Activated T-helper 2 cell treated with anti-CD3 and anti-CD28 coated beads, Interferon-gamma antibody, Interleukin-2, Interleukin-4, amounts not matched to agents 10 μg/mL and 5 μg/mL and 100 μg/mL, durations not matched to agents 14 hours and 24 hours and 36 hours (primary cell): ENCODE results near the gene HAUS2. TPM values are rescaled to one million over a fixed set of nuclear protein-coding genes. Genes with fewer than 3 reads are reported as not detected.

ENCODE experiments used
- DNase-seq: peaks from one replicate; pipeline ENCODE4 v3.0.0; 2021; ENCODE audit warnings: low spot score
- H3K27ac Mint-ChIP-seq: one replicate; pipeline ENCODE4 v1.8.0; 2021; ENCODE audit warnings: mixed read lengths
- H3K27me3 Mint-ChIP-seq: one replicate; pipeline ENCODE4 v1.8.0; 2021; ENCODE audit warnings: low read depth, mixed read lengths
- H3K36me3 Mint-ChIP-seq: one replicate; pipeline ENCODE4 v1.8.0; 2021; ENCODE audit warnings: low read depth, mixed read lengths
- H3K4me1 Mint-ChIP-seq: one replicate; pipeline ENCODE4 v1.8.0; 2021; ENCODE audit warnings: low read depth, mixed read lengths
- H3K4me3 Mint-ChIP-seq: one replicate; pipeline ENCODE4 v1.8.0; 2021; ENCODE audit warnings: low read depth, mild to moderate bottlenecking, moderate library complexity, mixed read lengths
- H3K9me3 Mint-ChIP-seq: one replicate; pipeline ENCODE4 v1.8.0; 2021; ENCODE audit warnings: mixed read lengths
- intact Hi-C: fragments of 100-400 bp; cut with micrococcal nuclease; formaldehyde crosslinking; loops from one replicate; pipeline ENCODE4 v1.15.1; 2023
- total RNA-seq: library from RNA; stranded (reverse); gene quantifications from 2 replicates; pipeline ENCODE4 v1.2.3, GENCODE V29; 2022

Gene HAUS2
- total RNA-seq, 1 donor from 2014 or later = 45.5 TPM

GRCh38 chr15:42603978-42604377 is 55.3 kb downstream of the HAUS2 start:
- Mint-ChIP-seq H3K36me3 (peaks cover 31% of the 10 kb centered on the region), H3K4me1 (peaks cover 42% of the 10 kb centered on the region)
- intact Hi-C loops = no loop called here

GRCh38 chr15:42604894-42605744 is 56.5 kb downstream of the HAUS2 start:
- peaks cover 5% of the 10 kb centered on the region for H3K9me3 Mint-ChIP-seq

More at GRCh38 chr15:42603978-42604377, 55.3 kb downstream of the HAUS2 start:
- peaks cover 5% of the 10 kb centered on the region for H3K9me3 Mint-ChIP-seq
- H3K4me3 Mint-ChIP-seq = no peak overlapping the region
- peak overlapping the region; percentile 64 for H3K27ac Mint-ChIP-seq
- no peak for DNase-seq
- no peaks in the 10 kb centered on the region for H3K27me3 Mint-ChIP-seq

DNA sequence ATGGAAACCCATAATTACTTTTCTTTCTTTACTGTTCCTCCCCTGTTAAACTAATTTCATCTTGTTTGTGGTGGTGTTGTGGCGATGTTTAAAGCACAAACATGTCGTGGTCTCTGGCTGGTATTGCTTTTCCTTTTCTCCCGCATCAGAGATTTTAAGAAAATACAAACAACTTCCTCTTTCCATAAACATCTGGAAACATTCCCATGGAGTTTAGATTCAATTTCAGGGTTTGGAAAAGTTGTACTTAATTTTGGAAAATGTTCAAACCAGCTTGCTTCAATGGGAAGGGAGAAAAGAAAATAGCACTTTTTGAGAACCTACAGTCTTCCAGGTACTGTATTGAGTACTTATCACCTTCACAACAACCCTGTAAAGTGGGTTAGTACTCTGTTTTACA is 57.2 kb downstream of the HAUS2 start:
- intact Hi-C loops = no loop called here
- peaks cover 20% of the 10 kb centered on the region for H3K36me3 Mint-ChIP-seq
- DNase-seq = no peak
- H3K27ac Mint-ChIP-seq = peak overlapping the region; percentile 91
- H3K9me3 Mint-ChIP-seq = peaks cover 5% of the 10 kb centered on the region
- peaks cover 46% of the 10 kb centered on the region for H3K4me1 Mint-ChIP-seq
- no peaks in the 10 kb centered on the region for H3K27me3 Mint-ChIP-seq
- no peak overlapping the region for H3K4me3 Mint-ChIP-seq

More at GRCh38 chr15:42604894-42605744, 56.5 kb downstream of the HAUS2 start:
- intact Hi-C loops = no loop called here
- H3K36me3 Mint-ChIP-seq = peaks cover 22% of the 10 kb centered on the region
- peak overlapping the region; percentile 47 for H3K4me3 Mint-ChIP-seq
- peaks cover 45% of the 10 kb centered on the region for H3K4me1 Mint-ChIP-seq
- H3K27ac Mint-ChIP-seq = peak overlapping the region; percentile 91
- no peak for DNase-seq
- H3K27me3 Mint-ChIP-seq = no peaks in the 10 kb centered on the region

GRCh38 chr15:42608110-42608531 is 59.5 kb downstream of the HAUS2 start:
- H3K36me3 Mint-ChIP-seq = peaks cover 11% of the 10 kb centered on the region
- H3K4me1 Mint-ChIP-seq = peaks cover 46% of the 10 kb centered on the region
- DNase-seq = peak; percentile 74
- H3K27ac Mint-ChIP-seq = peak overlapping the region; percentile 62
- H3K27me3 Mint-ChIP-seq = no peaks in the 10 kb centered on the region
- intact Hi-C loops = loop anchor here (2.0 kb wide), 1 partner anchor 33 kb away; the partner anchor contains the start of gene STARD9
- no peaks in the 10 kb centered on the region for H3K9me3 Mint-ChIP-seq
- peak overlapping the region; percentile 3 for H3K4me3 Mint-ChIP-seq

- Mint-ChIP-seq H3K9me3 (no peaks in the 10 kb centered on the region), H3K27me3 (no peaks in the 10 kb centered on the region), H3K27ac (peak overlapping the region; percentile 62), H3K36me3 (peaks cover 3% of the 10 kb centered on the region), H3K4me1 (peaks cover 41% of the 10 kb centered on the region), H3K4me3 (peak overlapping the region; percentile 15)
- intact Hi-C loops = loop anchor here (2.0 kb wide), 1 partner anchor 34 kb away; the partner anchor contains the start of gene STARD9
- DNase-seq = no peak
Observed at GRCh38 chr15:42608752-42609488, 60.3 kb downstream of the HAUS2 start.

DNA sequence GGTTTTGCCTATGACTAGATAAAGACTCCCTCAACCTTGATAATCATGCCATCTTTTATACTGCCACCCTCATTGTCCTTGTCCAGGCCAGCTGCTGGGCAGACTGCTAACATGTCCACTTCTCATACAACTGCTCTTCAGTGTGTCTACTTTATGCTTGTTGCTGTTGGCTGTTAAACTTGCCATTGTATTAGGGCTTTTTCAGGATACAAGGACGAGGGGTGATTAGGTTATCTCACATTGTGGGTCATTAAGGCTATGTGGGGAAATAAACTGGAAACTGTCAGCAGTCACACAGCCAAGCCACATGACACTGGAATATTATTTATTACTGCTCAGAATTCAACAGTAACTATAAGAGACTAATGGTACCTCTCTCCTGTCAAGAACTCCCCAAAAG is 62.9 kb downstream of the HAUS2 start:
- H3K9me3 Mint-ChIP-seq = no peaks in the 10 kb centered on the region
- no peak overlapping the region for H3K4me3 Mint-ChIP-seq
- no peak overlapping the region for H3K27ac Mint-ChIP-seq
- intact Hi-C loops = no loop called here
- H3K4me1 Mint-ChIP-seq = peaks cover 18% of the 10 kb centered on the region
- no peaks in the 10 kb centered on the region for H3K36me3 Mint-ChIP-seq
- H3K27me3 Mint-ChIP-seq = no peaks in the 10 kb centered on the region
- DNase-seq = no peak

DNA sequence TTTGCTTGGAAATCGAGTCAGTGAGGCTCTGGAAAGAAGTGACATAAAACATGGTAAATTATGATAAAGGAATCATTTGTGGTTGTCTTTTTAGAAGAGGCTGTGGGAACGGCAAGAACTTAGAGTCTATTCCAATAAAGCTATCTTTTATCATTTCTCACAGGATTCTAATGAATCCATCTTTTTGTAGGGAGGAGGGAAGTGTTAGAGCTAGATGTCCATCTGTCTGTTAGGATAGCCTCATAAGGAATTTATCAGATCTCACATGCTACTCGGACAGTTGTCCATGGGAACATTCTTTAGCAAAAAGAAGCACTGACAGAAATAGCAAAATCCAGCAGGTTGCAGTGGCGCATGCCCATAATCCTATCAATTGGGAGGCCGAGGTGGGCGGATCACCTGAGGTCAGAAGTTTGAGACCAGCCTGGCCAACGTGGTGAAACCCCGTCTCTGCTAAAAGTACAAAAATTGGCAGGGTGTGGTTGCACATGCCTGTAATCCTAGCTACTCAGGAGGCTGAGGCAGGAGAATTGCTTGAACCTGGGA is 63.8 kb downstream of the HAUS2 start:
- intact Hi-C loops = no loop called here
- no peaks in the 10 kb centered on the region for H3K27me3 Mint-ChIP-seq
- no peak for DNase-seq
- no peaks in the 10 kb centered on the region for H3K9me3 Mint-ChIP-seq
- peaks cover 18% of the 10 kb centered on the region for H3K4me1 Mint-ChIP-seq
- no peak overlapping the region for H3K27ac Mint-ChIP-seq
- H3K36me3 Mint-ChIP-seq = no peaks in the 10 kb centered on the region
- H3K4me3 Mint-ChIP-seq = no peak overlapping the region

DNA sequence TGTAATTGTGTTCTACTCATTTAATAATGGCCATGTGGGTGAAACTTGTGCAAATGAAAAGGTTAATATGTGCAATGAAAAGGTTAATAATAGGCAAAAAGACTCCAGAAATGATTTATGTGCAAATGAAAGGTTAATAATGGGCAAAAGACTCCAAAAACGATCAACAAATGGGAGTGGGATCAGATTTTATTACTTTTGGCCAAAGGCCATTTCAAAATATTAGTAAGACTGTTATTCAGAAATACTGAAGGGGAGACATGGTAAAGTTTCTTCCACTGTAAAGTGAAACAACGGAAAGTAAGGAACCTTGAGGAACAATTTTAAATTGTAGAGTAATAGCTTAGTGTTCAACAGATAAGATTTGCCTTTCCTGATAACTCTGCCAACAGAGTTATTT is 67.5 kb downstream of the HAUS2 start:
- Mint-ChIP-seq H3K4me3 (no peak overlapping the region), H3K27me3 (no peaks in the 10 kb centered on the region), H3K4me1 (peaks cover 6% of the 10 kb centered on the region), H3K36me3 (peaks cover 3% of the 10 kb centered on the region), H3K27ac (no peak overlapping the region), H3K9me3 (no peaks in the 10 kb centered on the region)
- DNase-seq = no peak
- intact Hi-C loops = no loop called here

Other genes with a start within 250 kb of the HAUS2 start
- gene CAPN3, start 189.3 kb upstream of the HAUS2 start, total RNA-seq = 1.2 and 1.8 TPM in 2 replicates
- 64.1 and 65.8 TPM in 2 replicates for gene ZNF106, start 57.7 kb upstream of the HAUS2 start, total RNA-seq
- 78.0 and 78.9 TPM in 2 replicates for gene SNAP23, start 53.2 kb upstream of the HAUS2 start, total RNA-seq
- 21.0 and 22.5 TPM in 2 replicates for gene LRRC57, start within 50 bp of the HAUS2 start, total RNA-seq
- gene STARD9, start 26.8 kb downstream of the HAUS2 start, total RNA-seq = 10.0 and 11.9 TPM in 2 replicates
- 24.2 and 26.6 TPM in 2 replicates for gene CDAN1, start 188.3 kb downstream of the HAUS2 start, total RNA-seq